GM21447 (cell line): ENCODE results near the gene P2RX7.

Source experiments
- ATAC-seq: cut with Tn5 transposase; IDR thresholded peaks from one replicate; pipeline ENCODE4 v1.9.1; 2021; ENCODE audit not compliant: unreplicated experiment

Gene P2RX7

GRCh38 chr12:121132601-121133481 is at the start of gene P2RX7:
P2RX7 (plus strand) TSS chr12:121132876; CDS start chr12:121132971, 95 bp downstream.
- ATAC-seq: peak; percentile 33

DNA sequence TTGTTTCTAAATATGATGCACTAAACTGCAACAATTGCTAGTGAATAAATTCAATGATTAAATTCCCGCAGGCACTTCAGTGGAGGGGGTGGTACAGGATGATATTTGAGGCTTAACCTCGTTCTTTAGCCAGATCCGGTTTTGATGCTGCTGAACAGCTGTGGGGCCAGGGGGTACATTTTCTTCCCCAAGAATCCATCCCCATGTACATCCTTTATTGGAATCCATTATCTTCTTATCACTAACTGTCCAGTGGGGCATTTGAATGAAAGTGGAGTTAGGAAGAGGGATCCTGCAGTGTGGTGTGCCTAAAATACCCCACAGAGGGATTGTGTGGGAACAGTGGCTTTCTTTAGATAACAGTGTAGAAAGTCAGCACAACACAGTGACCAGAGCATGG is 48.4 kb upstream of the P2RX7 start:
- no peak for ATAC-seq

- ATAC-seq: no peak
Measured at GRCh38 chr12:121085069-121085468, 47.6 kb upstream of the P2RX7 start.

DNA sequence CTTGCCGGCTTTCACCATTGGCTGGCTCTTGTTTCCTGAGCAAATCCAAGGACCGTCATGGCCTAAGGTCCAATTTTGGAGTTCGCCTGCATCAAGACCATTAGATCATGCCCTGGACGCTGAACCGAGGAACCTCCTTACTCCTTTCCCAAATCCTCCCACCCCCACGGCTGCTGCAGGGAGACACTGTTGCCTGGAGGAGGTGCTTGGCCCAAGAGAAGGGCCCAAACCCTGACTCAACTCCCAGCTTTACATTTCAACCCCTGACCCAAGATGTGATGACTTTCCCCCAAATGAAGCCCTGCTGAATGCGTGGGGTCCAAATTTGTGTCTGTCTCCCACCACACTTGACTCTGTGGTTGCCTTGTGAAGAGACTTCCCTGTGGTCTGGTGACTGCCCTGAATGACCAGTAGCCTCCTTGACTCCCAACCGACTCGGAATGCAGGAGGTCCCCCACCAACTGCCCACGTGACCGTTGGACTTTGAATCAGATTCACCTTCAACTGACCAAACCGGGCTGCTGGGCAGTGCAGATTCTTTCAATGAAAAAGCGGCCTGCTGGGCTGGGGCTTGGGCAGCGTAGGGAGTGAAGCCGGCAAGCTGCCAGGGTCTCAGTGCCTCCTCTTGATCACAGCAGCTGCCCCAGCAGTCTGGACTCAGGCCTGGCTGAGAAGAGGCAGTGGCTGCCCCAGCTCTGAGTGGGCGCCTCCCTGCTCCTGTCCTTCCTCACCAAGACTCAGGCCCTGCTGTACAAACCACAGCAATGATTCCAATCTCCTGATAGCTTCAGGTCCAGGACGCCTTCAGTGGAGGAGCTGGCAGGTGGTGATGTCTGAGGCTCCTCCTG is 46.9 kb upstream of the P2RX7 start:
- ATAC-seq: no peak

GRCh38 chr12:121086781-121087295 is 45.8 kb upstream of the P2RX7 start:
- no peak for ATAC-seq

DNA sequence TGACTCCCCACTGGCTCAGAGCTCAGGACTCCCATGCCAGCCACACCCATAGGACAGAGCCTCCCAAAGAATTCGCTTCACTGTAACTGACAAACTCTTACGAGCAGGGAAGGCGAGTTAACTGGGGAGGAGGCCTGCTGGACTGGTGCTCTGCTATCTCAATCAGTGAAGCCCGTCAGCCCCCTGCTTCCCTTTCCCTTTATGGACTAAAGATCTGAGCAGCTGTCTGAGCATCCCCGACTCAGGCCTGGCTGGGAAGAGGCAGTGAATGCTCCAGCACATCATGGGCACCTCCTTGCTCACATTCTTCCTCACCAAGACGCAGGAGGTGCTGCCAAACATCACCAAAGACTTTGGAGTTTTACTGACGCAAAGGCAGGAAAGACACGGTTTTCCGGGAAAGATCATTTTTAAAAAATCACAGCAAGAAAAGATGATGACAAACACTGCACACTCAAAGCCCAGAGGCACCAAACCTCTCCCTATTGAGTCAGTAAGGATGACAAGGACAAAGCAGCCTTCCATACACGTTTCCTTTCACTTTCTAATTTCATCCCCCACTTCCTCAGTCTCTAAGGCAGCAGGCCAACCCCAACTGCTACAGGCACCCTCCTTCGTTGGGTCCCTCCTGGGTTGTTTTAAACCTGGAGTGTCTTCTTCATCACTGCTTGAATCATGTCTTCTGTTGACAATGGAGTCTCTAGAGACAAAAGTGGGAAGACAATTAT is 45.0 kb upstream of the P2RX7 start:
- ATAC-seq: no peak

- ATAC-seq: no peak
Measured at GRCh38 chr12:121088195-121088585, 44.5 kb upstream of the P2RX7 start.

DNA sequence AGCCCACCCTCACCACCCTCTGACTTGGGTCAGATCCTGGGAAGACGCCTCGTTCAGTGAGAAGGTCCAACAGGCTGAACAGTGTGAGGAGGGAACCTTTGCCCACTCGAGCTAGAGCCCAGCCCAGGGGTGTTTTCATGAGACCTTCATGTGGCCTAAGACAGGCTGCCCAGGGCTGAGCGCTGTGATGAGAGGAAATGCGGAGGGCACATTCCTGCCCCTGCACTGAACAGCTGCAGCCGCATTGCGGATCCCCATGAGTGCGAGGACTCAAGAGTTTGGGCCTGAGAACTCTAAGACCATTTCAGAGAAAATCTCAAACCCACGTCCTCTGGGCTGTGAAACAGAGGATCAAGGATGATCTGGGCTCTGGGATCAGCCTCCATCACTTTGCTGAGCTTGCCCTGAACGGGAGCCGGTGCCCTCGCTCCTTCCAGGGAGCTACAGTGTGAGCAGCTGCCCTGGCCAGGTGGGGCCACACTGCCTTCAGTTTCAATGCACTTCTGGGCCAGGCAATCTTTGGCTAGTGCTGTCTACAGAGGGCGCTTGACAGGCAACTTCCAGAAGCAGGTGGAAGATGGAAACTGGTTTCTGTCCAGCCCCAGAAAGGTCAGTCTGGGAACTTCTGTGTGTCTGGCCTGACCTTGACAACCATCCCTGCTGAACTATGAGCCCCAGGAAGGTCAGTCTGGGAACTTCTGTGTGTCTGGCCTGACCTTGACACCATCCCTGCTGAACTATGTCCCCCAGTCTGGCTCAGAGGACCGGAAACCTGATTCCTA is 43.5 kb upstream of the P2RX7 start:
- ATAC-seq: no peak

GRCh38 chr12:121089813-121090430 is 42.8 kb upstream of the P2RX7 start:
- ATAC-seq: no peak

DNA sequence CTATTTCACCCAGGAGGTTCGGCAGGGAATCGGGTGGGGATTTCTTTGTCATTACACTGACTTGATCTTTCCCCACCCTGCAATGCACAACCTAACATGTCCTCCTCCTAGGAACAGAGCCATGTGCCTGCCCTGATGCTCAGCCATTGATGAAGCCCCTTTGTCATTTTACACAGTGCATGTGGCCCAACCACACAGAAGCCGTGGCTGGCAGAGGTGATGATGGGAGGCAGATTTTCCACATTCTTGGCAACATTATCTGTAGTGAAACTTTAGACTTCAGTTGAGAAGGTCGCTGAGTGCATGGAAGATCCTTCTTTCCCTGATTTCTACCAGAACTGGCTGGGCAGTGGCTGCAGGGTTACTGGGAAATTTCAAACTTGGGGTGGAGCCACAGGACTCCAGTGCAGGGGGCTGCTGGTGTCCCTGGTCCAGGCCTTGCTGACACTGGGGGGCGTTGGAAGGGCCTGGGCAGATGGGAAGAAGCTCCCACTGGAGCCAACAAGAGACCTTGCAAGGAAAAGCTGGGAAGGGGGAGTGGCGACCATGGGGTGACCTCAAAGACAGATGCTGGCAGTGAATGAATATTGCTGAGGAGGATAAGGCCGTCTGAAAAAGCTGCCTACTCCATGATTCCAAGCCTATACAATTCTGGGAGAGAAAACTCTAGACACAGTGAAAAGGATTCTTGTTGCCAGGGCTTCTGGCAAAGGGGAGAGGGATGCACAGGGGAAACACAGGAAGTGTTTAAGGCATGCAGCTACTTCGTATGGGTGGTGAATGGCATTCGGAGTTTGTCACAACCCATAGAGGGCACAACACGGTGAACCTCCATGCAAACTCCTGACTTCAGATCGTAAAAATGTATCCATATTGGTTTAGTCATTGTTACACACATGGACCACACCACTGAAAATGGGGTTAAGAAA is 41.8 kb upstream of the P2RX7 start:
- ATAC-seq: no peak

DNA sequence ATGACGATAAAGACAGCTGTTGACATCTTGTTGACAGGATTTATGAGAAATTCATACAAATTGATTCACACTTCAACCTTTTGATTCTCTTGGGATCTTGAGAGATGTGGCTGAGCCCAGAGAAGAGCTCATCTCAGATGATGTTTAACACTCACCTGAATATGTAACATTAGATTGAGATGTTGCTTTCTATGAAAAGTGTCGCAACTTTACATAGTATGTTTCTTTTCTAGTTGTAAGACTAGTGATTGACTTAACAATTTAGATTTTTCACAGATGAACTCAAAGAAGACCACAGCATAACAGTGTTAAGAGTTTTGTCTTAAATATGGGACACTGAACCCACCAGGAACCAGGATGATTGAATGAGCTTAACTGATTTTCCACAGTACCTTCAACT is 40.6 kb upstream of the P2RX7 start:
- no peak for ATAC-seq

DNA sequence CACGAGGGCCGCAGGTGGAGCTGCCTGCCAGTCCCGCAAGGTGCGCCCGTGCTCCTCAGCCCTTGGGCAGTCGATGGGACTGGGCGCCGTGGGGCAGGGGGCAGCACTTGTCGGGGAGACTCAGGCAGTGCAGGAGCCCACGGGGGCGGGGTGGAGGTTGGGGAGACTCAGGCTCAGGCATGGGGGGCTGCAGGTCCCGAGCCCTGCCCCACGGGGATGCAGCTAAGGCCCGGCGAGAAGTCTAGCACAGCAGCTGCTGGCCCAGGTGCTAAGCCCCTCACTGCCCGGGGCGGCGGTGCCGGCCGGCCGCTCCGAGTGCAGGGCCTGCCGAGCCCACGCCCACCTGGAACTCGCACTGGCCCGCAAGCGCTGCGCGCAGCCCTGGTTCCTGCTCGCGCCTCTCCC is 39.2 kb upstream of the P2RX7 start:
- no peak for ATAC-seq

- ATAC-seq: peak; percentile 75
Measured at GRCh38 chr12:121095544-121096198, 37.0 kb upstream of the P2RX7 start.

GRCh38 chr12:121096199-121096798 is 36.4 kb upstream of the P2RX7 start:
- no peak for ATAC-seq

DNA sequence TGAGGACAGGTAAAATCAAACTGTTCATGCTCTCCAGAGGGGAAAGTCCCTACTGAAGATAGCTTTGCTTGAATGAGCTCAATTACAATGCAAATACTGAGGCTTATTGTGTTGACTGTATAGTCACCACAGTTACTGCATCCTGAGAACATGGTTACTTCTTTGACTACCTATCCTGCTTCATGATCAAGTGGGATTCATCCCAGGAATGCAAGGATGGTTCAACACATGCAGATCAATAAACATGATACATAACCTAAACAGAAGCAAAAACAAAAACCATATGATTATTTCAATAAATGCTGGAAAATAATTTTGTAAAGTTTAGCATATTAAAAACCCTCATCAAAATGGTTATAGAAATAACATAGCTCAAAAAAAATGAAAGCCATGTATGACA is 32.9 kb upstream of the P2RX7 start:
- ATAC-seq: no peak

DNA sequence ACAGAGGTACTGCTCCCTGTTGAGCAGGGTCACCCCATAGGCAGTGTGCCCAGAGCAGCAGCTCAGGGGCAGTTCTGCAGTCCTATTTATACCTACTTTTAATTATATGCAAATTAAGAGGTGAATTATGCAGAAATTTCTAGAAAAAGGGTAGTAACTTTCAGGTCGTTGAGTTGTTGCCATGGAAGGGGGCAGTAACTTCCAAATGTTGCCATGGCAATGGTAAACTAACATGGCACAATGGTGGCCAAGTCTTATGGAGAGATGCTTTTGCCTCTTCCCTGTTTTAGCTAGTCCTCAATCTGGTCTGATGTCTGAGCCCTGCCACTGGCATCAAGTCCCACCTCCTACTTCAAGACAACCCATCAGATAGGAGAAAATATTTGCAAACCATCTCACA is 30.4 kb upstream of the P2RX7 start:
- no peak for ATAC-seq

GRCh38 chr12:121107681-121108080 is 25.0 kb upstream of the P2RX7 start:
- no peak for ATAC-seq

DNA sequence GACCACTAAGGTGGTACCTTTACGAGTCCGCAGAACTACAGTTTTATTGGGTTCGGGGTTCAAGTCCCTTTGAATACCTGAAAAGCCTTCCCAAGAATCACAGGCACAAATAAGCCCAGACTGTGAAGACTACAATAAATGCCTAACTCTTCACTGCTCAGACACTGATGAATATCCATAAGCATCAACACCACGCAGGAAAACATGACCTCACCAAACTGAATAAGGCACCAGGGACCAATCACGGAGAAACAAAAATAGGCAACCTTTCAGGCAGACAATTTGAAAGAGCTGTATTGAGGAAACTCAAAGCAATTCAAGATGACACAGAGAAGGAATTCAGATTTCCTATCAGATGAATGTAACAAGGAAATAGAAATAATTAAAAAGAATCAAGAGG is 24.2 kb upstream of the P2RX7 start:
- no peak for ATAC-seq
